HL-60/S4 (cell line): Measurements from ENCODE around the gene PAPOLA.
"Not testable (repeated sequence)": the region's sequence is repeated elsewhere in the genome, so short reads cannot be mapped to it uniquely, and the experiment has no call there.

Experiments
- in situ Hi-C: fragments of 300-500 bp; cut with MboI; formaldehyde crosslinking; loops from 2 replicates; pipeline ENCODE4 v1.14.3; 2022; ENCODE audit warnings: low sequenced_read_pairs

PAPOLA gene

GRCh38 chr14:96502621-96503305 is 581 bp downstream of the PAPOLA start:
- in situ Hi-C loops = no loop called here

- in situ Hi-C loops = no loop called here
Measured at GRCh38 chr14:96503306-96503679, 1.1 kb downstream of the PAPOLA start.

- in situ Hi-C loops = not testable (repeated sequence)
Measured at GRCh38 chr14:96504353-96504752, 2.2 kb downstream of the PAPOLA start.

GRCh38 chr14:96507723-96508122 is 5.5 kb downstream of the PAPOLA start:
- in situ Hi-C loops = no loop called here

- in situ Hi-C loops = no loop called here
Measured at GRCh38 chr14:96508900-96509299, 6.7 kb downstream of the PAPOLA start.

- in situ Hi-C loops = no loop called here
Measured at GRCh38 chr14:96509457-96510090, 7.4 kb downstream of the PAPOLA start.

- in situ Hi-C loops = no loop called here
Measured at GRCh38 chr14:96511146-96511545, 9.0 kb downstream of the PAPOLA start.

GRCh38 chr14:96511667-96512066 is 9.5 kb downstream of the PAPOLA start:
- in situ Hi-C loops = no loop called here

- in situ Hi-C loops = no loop called here
Measured at GRCh38 chr14:96512122-96512521, 9.9 kb downstream of the PAPOLA start.

- in situ Hi-C loops = no loop called here
Measured at GRCh38 chr14:96512602-96513397, 10.6 kb downstream of the PAPOLA start.

GRCh38 chr14:96514694-96515093 is 12.5 kb downstream of the PAPOLA start:
- in situ Hi-C loops = no loop called here

- in situ Hi-C loops = no loop called here
Measured at GRCh38 chr14:96515731-96516130, 13.5 kb downstream of the PAPOLA start.

- in situ Hi-C loops = no loop called here
Measured at GRCh38 chr14:96516351-96516750, 14.2 kb downstream of the PAPOLA start.

- in situ Hi-C loops = no loop called here
Measured at GRCh38 chr14:96519970-96520369, 17.8 kb downstream of the PAPOLA start.

GRCh38 chr14:96525452-96525851 is 23.3 kb downstream of the PAPOLA start:
- in situ Hi-C loops = no loop called here

GRCh38 chr14:96532632-96533031 is 30.4 kb downstream of the PAPOLA start:
- in situ Hi-C loops = no loop called here

- in situ Hi-C loops = no loop called here
Measured at GRCh38 chr14:96536807-96537206, 34.6 kb downstream of the PAPOLA start.

GRCh38 chr14:96538097-96538989 is 36.2 kb downstream of the PAPOLA start:
- in situ Hi-C loops = no loop called here

- in situ Hi-C loops = no loop called here
Measured at GRCh38 chr14:96538990-96539317, 36.8 kb downstream of the PAPOLA start.

GRCh38 chr14:96554315-96554910 is 52.2 kb downstream of the PAPOLA start:
- in situ Hi-C loops = no loop called here

GRCh38 chr14:96559571-96559970 is 57.4 kb downstream of the PAPOLA start:
- in situ Hi-C loops = no loop called here
